HepG2 (cell line): ENCODE data around the gene MRPS35. TPM values are rescaled to one million over a fixed set of nuclear protein-coding genes. Genes with fewer than 3 reads are reported as not detected.

ENCODE experiments used
- CHD2 ChIP-seq: IDR thresholded peaks from 2 replicates; pipeline ENCODE4 v1.6.1; 2011; ENCODE audit warnings: low read depth, low read length, improper control_type of control experiment
- FOSL1 ChIP-seq: sonication (generic); formaldehyde crosslinking; IDR thresholded peaks from 2 replicates; pipeline ENCODE4 v1.9.0; 2021; ENCODE audit warnings: missing genetic modification reagents, borderline replicate concordance
- FOXK1 ChIP-seq: sonication (generic); formaldehyde crosslinking; IDR thresholded peaks from 2 replicates; pipeline ENCODE4 v1.4.0; 2020; ENCODE audit warnings: low read depth, missing genetic modification reagents, borderline replicate concordance
- HNF4A ChIP-seq: sonication (generic); formaldehyde crosslinking; IDR thresholded peaks from 2 replicates; pipeline ENCODE4 v1.4.0; 2020; ENCODE audit warnings: missing genetic modification reagents
- KLF16 ChIP-seq, 2 experiments: sonication (generic) in 1 of 2; formaldehyde crosslinking in 1 of 2; IDR thresholded peaks; 2 replicates each; pipeline versions ENCODE4 v1.6.1 to v1.8.0; 2016 to 2023; ENCODE audit warnings: missing genetic modification reagents in 2 of 2, missing compliant biosample characterization in 1 of 2
- ZBTB40 ChIP-seq, 2 experiments: fragments of 450-650 bp in 1 of 2; sonication (generic) in 1 of 2; formaldehyde crosslinking in 1 of 2; IDR thresholded peaks; 2 replicates each; pipeline versions ENCODE4 v1.6.1 to v1.8.0; 2016 to 2022; ENCODE audit warnings: antibody characterized with exemption in 1 of 2, mild to moderate bottlenecking in 1 of 2, missing genetic modification reagents in 1 of 2
- ZNF263 ChIP-seq: sonication (generic); formaldehyde crosslinking; IDR thresholded peaks from 2 replicates; pipeline ENCODE4 v1.4.0; 2020; ENCODE audit warnings: missing genetic modification reagents
- polyA plus RNA-seq, 8 experiments: library from polyadenylated mRNA; depleted of rRNA in 3 of 8; stranded (reverse) in 7 of 8; unstranded in 1 of 8; fragments of >200 nt; fragmentation: Illumina TruSeq in 4 of 8; extraction: Trizol in 4 of 8; gene quantifications; 2 replicates each; pipeline versions ENCODE4 v1.2.1 to v1.2.3, GENCODE V29; 2011 to 2016; ENCODE audit warnings: low read depth in 4 of 8, missing spikeins in 1 of 8, mixed read lengths in 1 of 8; ENCODE audit not compliant: insufficient read depth in 1 of 8
- total RNA-seq, 5 experiments: library from RNA; depleted of rRNA; stranded (reverse); fragments of >200 nt; fragmentation: Illumina TruSeq; extraction: Trizol; gene quantifications; 2 replicates each; pipeline ENCODE4 v1.2.3, GENCODE V29; 2016; ENCODE audit warnings: low read depth in 1 of 5
- TF ChIP-seq, protein P1 (sequence below): sonication (generic); formaldehyde crosslinking; IDR thresholded peaks from 2 replicates; pipeline ENCODE4 v1.8.1; 2023; ENCODE audit warnings: missing genetic modification reagents, inconsistent platforms, borderline replicate concordance
- TF ChIP-seq, protein P2 (sequence below): IDR thresholded peaks from 2 replicates; pipeline ENCODE4 v1.6.1; 2016; ENCODE audit warnings: low read depth, control low read depth
- TF ChIP-seq, protein P3 (sequence below): sonication (generic); formaldehyde crosslinking; IDR thresholded peaks from 2 replicates; pipeline ENCODE4 v1.5.1; 2020; ENCODE audit warnings: missing genetic modification reagents, mild to moderate bottlenecking, borderline replicate concordance
- TF ChIP-seq, protein P4 (sequence below): sonication (generic); formaldehyde crosslinking; IDR thresholded peaks from 2 replicates; pipeline ENCODE4 v1.9.0; 2021; ENCODE audit warnings: missing genetic modification reagents, mild to moderate bottlenecking, borderline replicate concordance

The MRPS35 gene
- total and polyA plus RNA-seq, 2 of the 13 experiments (the other 11 are each of a cell fraction or from before 2014, with no cell fraction given) = 63.4 to 104 TPM

DNA sequence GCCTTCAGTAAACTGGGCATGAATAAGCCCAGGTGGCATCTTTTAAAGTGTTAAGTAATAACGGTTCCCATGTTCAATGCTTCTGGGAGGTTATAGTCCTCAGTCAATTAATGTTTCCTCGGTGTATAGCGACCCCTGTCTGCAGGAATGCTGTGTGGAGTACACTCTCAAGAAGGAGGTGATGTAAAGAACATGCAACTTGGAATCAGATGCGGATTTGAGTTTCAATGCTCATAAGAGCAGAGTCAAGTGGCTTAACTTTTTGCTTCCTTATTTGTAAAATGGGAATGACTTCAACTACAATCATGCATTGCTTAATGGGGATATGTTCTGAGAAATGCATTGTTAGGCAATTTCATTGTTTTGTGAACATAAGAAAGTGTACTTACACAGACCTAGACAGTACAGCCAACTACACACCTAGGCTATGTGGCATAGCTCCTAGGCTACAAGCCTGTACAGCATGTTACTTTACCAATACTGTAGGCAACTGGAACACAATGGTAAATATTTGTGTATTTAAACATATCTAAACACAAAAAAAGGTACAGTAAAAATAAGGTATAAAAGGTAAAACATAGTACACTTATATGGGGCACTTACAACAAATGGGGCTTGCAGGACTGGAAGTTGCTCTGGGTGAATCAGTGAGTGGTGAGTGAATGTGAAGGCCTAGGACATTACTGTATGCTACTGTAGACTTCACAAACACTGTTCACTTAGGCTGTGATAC, 6.7 kb upstream of the MRPS35 start (continued):
- TF ChIP-seq ZBTB40 (IDR thresholded peaks at IDR 0.05) (no peak), ZBTB40 (CRISPR knock-in tag; IDR thresholded peaks at IDR 0.05) (no peak), FOXK1 (0 out of 2 replicates have a peak, but pooled peaks have one; percentile 24), KLF16 (CRISPR knock-in tag; IDR thresholded peaks at IDR 0.05) (peak in 1 of 2 experiments; percentile 62; a peak in 2 of 4 replicates), FOSL1 (no peak), HNF4A (0 out of 2 replicates have a peak, but pooled peaks have one; percentile 27), CHD2 (no peak), ZNF263 (CRISPR knock-in tag) (no peak)
- TF ChIP-seq, protein P1, sequence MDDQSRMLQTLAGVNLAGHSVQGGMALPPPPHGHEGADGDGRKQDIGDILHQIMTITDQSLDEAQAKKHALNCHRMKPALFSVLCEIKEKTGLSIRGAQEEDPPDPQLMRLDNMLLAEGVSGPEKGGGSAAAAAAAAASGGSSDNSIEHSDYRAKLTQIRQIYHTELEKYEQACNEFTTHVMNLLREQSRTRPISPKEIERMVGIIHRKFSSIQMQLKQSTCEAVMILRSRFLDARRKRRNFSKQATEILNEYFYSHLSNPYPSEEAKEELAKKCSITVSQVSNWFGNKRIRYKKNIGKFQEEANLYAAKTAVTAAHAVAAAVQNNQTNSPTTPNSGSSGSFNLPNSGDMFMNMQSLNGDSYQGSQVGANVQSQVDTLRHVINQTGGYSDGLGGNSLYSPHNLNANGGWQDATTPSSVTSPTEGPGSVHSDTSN = no peak
- TF ChIP-seq, protein P2, sequence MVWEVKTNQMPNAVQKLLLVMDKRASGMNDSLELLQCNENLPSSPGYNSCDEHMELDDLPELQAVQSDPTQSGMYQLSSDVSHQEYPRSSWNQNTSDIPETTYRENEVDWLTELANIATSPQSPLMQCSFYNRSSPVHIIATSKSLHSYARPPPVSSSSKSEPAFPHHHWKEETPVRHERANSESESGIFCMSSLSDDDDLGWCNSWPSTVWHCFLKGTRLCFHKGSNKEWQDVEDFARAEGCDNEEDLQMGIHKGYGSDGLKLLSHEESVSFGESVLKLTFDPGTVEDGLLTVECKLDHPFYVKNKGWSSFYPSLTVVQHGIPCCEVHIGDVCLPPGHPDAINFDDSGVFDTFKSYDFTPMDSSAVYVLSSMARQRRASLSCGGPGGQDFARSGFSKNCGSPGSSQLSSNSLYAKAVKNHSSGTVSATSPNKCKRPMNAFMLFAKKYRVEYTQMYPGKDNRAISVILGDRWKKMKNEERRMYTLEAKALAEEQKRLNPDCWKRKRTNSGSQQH = no peak
- TF ChIP-seq, protein P3, sequence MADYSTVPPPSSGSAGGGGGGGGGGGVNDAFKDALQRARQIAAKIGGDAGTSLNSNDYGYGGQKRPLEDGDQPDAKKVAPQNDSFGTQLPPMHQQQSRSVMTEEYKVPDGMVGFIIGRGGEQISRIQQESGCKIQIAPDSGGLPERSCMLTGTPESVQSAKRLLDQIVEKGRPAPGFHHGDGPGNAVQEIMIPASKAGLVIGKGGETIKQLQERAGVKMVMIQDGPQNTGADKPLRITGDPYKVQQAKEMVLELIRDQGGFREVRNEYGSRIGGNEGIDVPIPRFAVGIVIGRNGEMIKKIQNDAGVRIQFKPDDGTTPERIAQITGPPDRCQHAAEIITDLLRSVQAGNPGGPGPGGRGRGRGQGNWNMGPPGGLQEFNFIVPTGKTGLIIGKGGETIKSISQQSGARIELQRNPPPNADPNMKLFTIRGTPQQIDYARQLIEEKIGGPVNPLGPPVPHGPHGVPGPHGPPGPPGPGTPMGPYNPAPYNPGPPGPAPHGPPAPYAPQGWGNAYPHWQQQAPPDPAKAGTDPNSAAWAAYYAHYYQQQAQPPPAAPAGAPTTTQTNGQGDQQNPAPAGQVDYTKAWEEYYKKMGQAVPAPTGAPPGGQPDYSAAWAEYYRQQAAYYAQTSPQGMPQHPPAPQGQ (CRISPR knock-in tag) = no peak
- TF ChIP-seq, protein P4, sequence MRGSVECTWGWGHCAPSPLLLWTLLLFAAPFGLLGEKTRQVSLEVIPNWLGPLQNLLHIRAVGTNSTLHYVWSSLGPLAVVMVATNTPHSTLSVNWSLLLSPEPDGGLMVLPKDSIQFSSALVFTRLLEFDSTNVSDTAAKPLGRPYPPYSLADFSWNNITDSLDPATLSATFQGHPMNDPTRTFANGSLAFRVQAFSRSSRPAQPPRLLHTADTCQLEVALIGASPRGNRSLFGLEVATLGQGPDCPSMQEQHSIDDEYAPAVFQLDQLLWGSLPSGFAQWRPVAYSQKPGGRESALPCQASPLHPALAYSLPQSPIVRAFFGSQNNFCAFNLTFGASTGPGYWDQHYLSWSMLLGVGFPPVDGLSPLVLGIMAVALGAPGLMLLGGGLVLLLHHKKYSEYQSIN = no peak
